Fibroblast of skin of left quadriceps (primary cell): ENCODE measurements around the gene APOBEC3F.

Experiments used
- DNase-seq, 2 experiments: peaks; one replicate each; pipeline ENCODE4 v3.0.0-alpha.2; 2013; ENCODE audit warnings: low read depth in 2 of 2

APOBEC3F gene

DNA sequence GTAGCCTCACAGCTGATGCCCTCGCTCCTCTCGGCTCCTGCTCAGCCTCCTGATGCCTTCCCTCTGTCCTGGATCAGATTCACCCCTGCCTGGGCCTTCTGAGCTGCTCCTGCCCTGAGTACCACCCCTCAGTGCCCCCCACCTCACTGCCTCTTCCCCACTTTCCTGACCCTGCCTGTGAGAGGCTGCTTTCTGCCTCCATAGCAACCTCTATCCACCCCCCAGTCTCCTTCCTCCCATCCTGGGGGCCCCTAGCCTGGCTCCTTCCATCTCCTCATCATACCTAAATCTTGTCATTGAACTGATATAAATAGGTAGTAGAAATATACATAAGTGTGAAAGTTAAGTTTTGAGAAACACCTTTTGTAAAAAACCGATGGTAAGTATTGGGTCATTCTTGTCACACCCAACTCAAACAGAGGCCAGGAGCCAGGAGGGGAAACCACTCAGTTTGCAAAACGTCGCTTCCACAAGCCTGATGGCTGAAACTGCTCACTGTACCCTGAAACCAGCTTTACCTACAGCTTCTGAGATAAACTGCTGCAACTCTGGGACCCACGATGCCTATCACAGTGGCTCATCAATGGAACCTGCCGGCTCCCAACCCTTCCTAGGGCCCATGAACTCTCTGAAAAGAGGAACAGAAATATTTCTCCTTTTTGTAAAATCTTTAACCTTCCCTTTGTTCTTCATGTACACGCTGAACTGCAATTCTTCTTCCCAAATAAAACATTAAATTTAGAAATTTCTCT is 51.6 kb downstream of the APOBEC3F start:
- DNase-seq: no peak

DNA sequence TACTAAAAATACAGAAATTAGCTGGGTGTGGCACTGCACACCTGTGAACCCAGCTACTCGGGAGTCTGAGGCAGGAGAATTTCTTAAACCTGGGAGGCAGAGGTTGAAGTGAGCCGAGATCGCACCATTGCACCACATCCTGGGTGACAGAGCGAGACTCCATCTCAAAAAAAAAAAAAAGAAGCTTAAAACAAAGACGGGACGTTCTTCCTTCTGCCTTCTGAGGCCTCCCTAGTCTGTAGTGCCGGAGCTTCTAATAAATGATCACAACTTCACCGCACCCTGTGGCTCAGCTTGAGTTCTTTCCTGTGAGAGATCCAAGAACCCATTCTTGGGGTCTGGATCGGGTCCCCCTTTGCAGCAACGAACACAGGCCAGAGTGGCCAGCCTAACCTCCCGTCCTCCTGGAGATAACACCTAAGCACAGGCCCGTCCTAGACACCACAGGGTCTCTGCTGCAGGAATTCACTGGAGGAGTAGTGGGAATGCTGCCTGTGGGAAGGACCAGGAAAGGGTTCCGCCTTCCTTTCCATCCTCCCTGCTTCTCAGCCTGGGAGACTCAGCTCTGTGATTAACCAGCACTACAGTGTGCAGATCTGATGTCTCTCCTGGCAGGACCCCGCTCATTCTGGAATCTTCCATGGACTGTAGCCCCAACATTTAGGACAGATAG is 54.2 kb downstream of the APOBEC3F start:
- DNase-seq: no peak

DNA sequence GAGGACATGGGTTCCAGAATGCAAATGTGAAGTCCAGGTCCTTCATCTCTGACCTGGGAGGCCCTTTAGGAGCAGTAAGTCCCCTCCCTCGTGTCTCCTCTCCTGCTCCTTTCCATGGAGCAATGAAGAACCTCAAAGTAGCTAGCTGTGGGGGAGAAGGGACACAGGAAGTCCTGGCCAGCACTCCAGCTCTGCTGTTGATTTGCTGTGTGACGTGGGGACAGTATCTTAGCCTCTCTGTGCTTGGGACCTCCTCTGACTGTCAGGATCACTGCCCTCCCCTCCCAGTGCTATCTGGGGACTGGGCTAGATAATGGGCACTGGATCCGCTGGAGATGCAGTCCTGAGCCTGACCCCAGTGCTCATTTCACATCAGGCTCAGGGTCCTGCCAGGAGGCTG is 55.3 kb downstream of the APOBEC3F start:
- no peak for DNase-seq

DNA sequence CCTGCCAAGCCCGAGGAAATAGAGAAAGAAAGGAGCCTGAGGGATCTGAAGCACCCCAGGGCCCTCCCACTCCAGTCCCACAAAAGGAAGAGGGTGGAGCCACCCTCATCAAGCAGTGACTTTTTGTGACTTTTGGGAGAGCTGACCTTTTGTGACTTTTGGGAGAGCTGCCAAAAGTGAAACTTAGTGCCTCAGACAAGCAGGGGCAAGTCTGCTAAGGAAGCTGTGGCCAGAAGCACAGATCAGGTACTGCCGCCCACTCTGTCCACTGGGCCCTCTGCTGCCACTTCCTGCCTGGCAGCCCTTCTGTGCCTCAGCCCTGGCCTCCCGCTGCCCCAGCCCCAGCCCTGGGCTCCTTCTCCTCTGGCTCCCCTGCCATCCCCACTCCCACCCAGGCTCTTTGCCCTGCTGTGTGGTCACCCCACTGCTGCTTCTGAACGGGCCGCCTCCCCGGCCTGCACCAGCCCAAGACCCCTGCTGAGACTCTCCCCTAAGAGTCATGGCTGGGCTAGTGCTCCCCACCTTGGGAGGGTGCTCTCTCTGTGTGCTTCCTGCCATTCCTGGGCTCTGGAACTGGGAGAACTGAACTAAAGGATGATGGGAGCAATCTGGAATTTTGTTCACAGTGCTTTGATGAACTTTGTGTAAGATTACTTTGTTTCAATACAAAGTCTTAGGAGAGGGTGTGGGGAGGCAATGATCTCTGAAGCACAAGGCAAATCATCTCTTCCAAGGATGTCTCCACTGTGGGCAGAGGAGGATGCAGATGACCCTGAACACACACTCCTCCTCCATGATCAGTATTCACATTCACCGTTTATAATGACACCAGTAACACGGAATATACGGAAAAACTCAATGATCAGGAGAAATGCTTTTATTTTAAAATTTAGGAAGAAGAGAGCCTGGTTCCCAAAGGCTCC is 56.7 kb downstream of the APOBEC3F start, which contains the start of gene APOBEC3H:
Gene APOBEC3H (plus strand): TSS at position 147 of the 923 bp plus-strand sequence. CDS start 3,035 bp downstream, outside the sequence.
- no peak for DNase-seq

DNA sequence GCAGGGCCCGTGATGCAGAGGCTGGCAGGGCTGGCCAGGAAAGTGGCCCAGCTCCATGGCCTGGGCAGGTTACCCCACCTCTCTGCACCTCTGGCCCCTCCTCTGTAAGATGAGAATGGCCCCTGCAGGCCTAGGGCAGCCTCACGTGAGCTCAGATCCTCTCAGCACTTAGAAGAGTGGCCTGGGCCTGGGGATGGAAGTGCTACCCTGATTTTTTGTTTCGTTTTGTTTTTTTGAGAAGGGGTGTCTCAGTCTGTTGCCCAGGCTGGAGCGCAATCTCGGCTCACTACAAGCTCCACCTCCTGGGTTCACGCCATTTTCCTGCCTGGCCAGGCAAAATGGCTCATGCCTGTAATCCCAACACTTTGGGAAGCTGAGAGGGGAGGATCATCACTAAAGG is 57.4 kb downstream of the APOBEC3F start:
- no peak for DNase-seq

DNA sequence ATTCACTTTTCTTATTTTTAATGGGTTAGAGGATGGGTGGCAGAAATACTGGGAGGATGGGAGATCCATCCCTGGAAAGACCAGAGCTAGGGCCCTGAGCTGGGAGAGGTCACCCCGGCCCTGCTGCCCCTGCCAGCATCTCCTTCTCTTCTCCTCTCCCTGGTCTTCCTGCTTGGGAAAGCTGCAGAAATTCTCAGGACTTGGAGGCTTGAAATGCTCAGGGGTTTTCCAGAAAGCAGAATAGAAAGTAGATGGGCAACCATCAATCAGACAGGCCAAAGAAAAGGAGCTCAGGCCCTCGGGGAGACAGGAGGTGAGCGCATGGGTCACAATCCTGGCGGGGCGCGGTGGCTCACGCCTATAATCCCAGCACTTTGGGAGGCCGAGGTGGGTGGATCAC is 57.9 kb downstream of the APOBEC3F start:
- DNase-seq: no peak

DNA sequence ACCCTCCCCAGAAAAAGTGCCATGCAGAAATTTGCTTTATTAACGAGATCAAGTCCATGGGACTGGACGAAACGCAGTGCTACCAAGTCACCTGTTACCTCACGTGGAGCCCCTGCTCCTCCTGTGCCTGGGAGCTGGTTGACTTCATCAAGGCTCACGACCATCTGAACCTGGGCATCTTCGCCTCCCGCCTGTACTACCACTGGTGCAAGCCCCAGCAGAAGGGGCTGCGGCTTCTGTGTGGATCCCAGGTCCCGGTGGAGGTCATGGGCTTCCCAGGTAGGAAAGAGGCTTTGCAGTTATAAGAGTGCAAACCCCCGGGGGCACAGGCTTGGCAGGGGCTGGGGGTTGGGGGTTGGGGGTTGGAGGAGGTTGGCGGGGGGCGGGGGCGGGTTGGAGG is 60.6 kb downstream of the APOBEC3F start:
- DNase-seq: no peak

DNA sequence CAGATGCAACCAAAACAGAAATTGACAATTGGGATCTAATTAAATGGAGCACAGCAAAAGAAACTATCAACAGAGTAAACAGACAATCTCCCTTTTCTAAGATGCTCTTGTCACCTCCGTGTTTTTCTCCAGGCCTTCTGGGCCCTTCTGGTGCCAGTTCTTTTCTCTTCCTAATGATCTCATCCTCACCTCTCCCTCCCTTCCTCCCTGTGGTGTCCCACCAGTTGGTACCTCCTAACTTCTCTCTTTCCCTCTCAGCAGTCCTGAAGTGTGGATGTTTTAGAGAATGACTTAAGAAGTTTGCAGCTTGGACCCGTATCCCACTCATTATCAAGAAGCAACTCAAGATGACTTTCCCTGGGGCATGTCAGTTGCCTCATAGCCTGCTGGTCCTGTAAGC is 62.8 kb downstream of the APOBEC3F start:
- DNase-seq: no peak
